ENCODE results near the gene ZSWIM8.

ZSWIM8 gene

GRCh38 chr10:73808021-73808815 lies 22.8 kb downstream of the ZSWIM8 start:
- Histone ChIP-seq H3K4me1 (ENCODE audit: control insufficient read depth, insufficient read depth, low read length) (peaks cover 8% of the 10 kb centered on the region; the same call in 1 of the 2 replicates), H3K27me3 (ENCODE audit: control insufficient read depth, insufficient read depth, low read length) (no peaks in the 10 kb centered on the region), H3K36me3 (ENCODE audit: control insufficient read depth, insufficient read depth, low read length) (peaks cover 59% of the 10 kb centered on the region), H3K9ac (ENCODE audit: low read depth, low read length) (no peak overlapping the region), H3K27ac (ENCODE audit: low read depth, low read length) (no peak overlapping the region), H3K9me3 (ENCODE audit: control insufficient read depth, insufficient read depth, low read length) (no peaks in the 10 kb centered on the region), H3K4me3 (ENCODE audit: low read depth, low read length) (no peak overlapping the region)

DNA sequence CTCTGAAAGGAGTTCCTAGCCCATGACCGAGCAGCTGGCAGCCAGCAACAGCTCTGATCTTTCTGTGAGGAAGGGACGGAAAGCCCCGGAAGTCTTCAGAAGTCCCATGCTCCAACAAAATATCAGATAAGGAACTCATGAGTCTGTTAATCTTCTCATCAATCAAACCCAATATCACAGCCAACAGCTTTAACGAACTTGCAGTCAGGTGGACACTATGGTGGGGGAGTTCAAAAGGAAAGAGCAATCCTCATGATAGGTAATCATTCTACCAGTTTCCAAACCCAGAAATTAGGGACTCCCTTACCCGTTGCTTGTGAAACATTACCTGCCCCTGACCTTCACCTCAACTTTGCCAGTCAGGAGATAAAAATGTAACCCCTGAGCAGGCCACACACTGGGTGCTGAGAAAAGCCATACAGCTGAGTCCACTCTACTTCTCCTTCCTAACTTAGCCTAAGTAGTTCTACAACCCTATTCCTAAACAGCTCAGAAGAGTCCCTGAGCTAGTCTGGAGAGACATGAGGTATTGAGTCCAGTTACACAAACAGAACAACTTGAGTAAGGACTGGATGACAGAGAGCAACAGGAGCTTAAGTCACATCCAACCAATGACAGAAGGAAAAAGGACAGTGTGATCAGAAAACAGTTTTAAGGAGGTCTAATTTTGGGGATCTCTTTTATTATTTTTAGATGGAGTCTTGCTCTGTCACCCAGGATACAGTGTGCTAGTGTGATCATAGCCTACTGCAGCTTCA lies 23.8 kb downstream of the ZSWIM8 start:
- Histone ChIP-seq H3K9ac (ENCODE audit: low read depth, low read length) (no peak overlapping the region), H3K4me3 (ENCODE audit: low read depth, low read length) (no peak overlapping the region), H3K27ac (ENCODE audit: low read depth, low read length) (no peak overlapping the region), H3K4me1 (ENCODE audit: control insufficient read depth, insufficient read depth, low read length) (peaks cover 8% of the 10 kb centered on the region; the same call in 1 of the 2 replicates), H3K9me3 (ENCODE audit: control insufficient read depth, insufficient read depth, low read length) (no peaks in the 10 kb centered on the region), H3K36me3 (ENCODE audit: control insufficient read depth, insufficient read depth, low read length) (peaks cover 57% of the 10 kb centered on the region), H3K27me3 (ENCODE audit: control insufficient read depth, insufficient read depth, low read length) (no peaks in the 10 kb centered on the region)

DNA sequence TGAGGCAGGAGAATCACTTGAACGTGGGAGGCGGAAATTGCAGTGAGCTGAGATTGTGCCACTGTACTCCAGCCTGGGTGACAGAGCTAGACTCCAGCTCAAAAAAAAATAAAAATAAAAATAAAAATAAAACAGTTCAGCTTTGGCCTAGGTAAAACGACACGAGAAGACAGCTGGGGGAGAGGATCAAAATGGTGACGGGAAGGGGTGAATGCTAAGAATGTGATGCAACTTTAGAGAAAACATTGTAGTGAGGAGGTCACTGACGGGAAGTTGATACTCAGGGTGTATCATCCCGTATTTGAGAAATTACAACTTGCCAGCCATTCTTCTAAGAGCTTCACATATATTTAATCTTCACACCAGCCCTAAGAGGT lies 24.9 kb downstream of the ZSWIM8 start:
- Histone ChIP-seq H3K4me3 (ENCODE audit: low read depth, low read length) (peak overlapping the region; percentile 75), H3K9ac (ENCODE audit: low read depth, low read length) (no peak overlapping the region), H3K36me3 (ENCODE audit: control insufficient read depth, insufficient read depth, low read length) (peaks cover 60% of the 10 kb centered on the region)

GRCh38 chr10:73810735-73811465 lies 25.5 kb downstream of the ZSWIM8 start:
- Histone ChIP-seq H3K9ac (ENCODE audit: low read depth, low read length) (no peak overlapping the region), H3K27me3 (ENCODE audit: control insufficient read depth, insufficient read depth, low read length) (no peaks in the 10 kb centered on the region), H3K9me3 (ENCODE audit: control insufficient read depth, insufficient read depth, low read length) (no peaks in the 10 kb centered on the region), H3K4me3 (ENCODE audit: low read depth, low read length) (peak overlapping the region; percentile 75), H3K27ac (ENCODE audit: low read depth, low read length) (no peak overlapping the region), H3K4me1 (ENCODE audit: control insufficient read depth, insufficient read depth, low read length) (peaks cover 8% of the 10 kb centered on the region; the same call in 1 of the 2 replicates), H3K36me3 (ENCODE audit: control insufficient read depth, insufficient read depth, low read length) (peaks cover 57% of the 10 kb centered on the region)

More for the DNA sequence above, 24.9 kb downstream of the ZSWIM8 start:
- Histone ChIP-seq H3K4me1 (ENCODE audit: control insufficient read depth, insufficient read depth, low read length) (peaks cover 8% of the 10 kb centered on the region; the same call in 1 of the 2 replicates), H3K27me3 (ENCODE audit: control insufficient read depth, insufficient read depth, low read length) (no peaks in the 10 kb centered on the region), H3K27ac (ENCODE audit: low read depth, low read length) (no peak overlapping the region), H3K9me3 (ENCODE audit: control insufficient read depth, insufficient read depth, low read length) (no peaks in the 10 kb centered on the region)

DNA sequence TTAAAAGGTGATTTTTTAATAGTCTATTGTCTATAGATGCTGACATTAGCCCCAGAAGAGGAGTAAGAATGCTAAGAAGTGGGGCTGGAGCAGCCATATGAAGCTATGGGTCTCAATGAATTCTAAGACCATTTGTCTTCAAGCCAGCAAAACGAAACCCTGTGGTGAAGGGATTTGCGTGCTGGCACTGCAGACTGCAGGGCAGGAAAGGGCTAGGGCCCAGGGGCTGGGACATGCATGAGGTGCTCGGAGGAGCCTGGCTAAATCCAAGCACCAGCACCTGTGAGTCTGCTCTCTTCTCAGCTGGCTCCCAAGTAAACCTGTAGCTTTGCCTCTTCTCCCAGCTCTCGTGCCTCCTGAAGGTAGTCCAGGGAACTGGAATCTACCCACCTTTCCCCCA lies 27.3 kb downstream of the ZSWIM8 start:
- no peak overlapping the region for H3K4me3 ChIP-seq (ENCODE audit: low read depth, low read length)
- H3K27me3 ChIP-seq (ENCODE audit: control insufficient read depth, insufficient read depth, low read length) = no peaks in the 10 kb centered on the region
- peaks cover 54% of the 10 kb centered on the region for H3K36me3 ChIP-seq (ENCODE audit: control insufficient read depth, insufficient read depth, low read length)
- H3K4me1 ChIP-seq (ENCODE audit: control insufficient read depth, insufficient read depth, low read length) = peaks cover 8% of the 10 kb centered on the region; the same call in 1 of the 2 replicates
- H3K9me3 ChIP-seq (ENCODE audit: control insufficient read depth, insufficient read depth, low read length) = no peaks in the 10 kb centered on the region
- H3K27ac ChIP-seq (ENCODE audit: low read depth, low read length) = peak overlapping the region; percentile 15
- no peak overlapping the region for H3K9ac ChIP-seq (ENCODE audit: low read depth, low read length)

DNA sequence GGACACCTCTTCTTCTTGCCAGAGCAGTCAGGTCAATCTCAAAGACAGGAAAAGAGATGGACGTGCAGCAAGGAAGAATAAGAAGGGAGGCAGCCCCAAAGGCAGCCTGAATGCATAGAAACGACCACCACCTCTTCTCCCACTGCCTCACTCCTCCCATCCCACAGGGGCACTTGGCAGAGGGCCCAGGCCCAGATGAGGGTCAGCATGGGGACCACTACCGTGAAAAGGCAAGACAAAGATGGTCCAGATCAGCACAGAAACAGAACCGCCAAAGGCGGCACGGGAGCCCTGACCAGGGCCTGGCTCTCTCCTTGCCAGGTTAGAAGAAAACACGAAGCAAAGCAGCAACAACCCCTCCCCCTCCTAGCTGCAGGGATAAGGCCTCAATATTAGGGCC lies 27.9 kb downstream of the ZSWIM8 start:
- peaks cover 8% of the 10 kb centered on the region; the same call in 1 of the 2 replicates for H3K4me1 ChIP-seq (ENCODE audit: control insufficient read depth, insufficient read depth, low read length)
- no peak overlapping the region for H3K4me3 ChIP-seq (ENCODE audit: low read depth, low read length)
- no peaks in the 10 kb centered on the region for H3K27me3 ChIP-seq (ENCODE audit: control insufficient read depth, insufficient read depth, low read length)
- no peak overlapping the region for H3K9ac ChIP-seq (ENCODE audit: low read depth, low read length)
- peaks cover 50% of the 10 kb centered on the region for H3K36me3 ChIP-seq (ENCODE audit: control insufficient read depth, insufficient read depth, low read length)
- H3K9me3 ChIP-seq (ENCODE audit: control insufficient read depth, insufficient read depth, low read length) = no peaks in the 10 kb centered on the region
- no peak overlapping the region for H3K27ac ChIP-seq (ENCODE audit: low read depth, low read length)

- H3K4me1 ChIP-seq (ENCODE audit: control insufficient read depth, insufficient read depth, low read length) = peaks cover 8% of the 10 kb centered on the region; the same call in 1 of the 2 replicates
- no peaks in the 10 kb centered on the region for H3K9me3 ChIP-seq (ENCODE audit: control insufficient read depth, insufficient read depth, low read length)
- no peak overlapping the region for H3K9ac ChIP-seq (ENCODE audit: low read depth, low read length)
- H3K27ac ChIP-seq (ENCODE audit: low read depth, low read length) = no peak overlapping the region
- no peaks in the 10 kb centered on the region for H3K27me3 ChIP-seq (ENCODE audit: control insufficient read depth, insufficient read depth, low read length)
- peaks cover 43% of the 10 kb centered on the region for H3K36me3 ChIP-seq (ENCODE audit: control insufficient read depth, insufficient read depth, low read length)
- no peak overlapping the region for H3K4me3 ChIP-seq (ENCODE audit: low read depth, low read length)
These were observed 29.0 kb downstream of the ZSWIM8 start for GRCh38 chr10:73814276-73814895.

- no peak overlapping the region for H3K4me3 ChIP-seq (ENCODE audit: low read depth, low read length)
- peaks cover 41% of the 10 kb centered on the region for H3K36me3 ChIP-seq (ENCODE audit: control insufficient read depth, insufficient read depth, low read length)
- H3K9ac ChIP-seq (ENCODE audit: low read depth, low read length) = no peak overlapping the region
- peaks cover 8% of the 10 kb centered on the region; the same call in 1 of the 2 replicates for H3K4me1 ChIP-seq (ENCODE audit: control insufficient read depth, insufficient read depth, low read length)
- no peaks in the 10 kb centered on the region for H3K9me3 ChIP-seq (ENCODE audit: control insufficient read depth, insufficient read depth, low read length)
- no peak overlapping the region for H3K27ac ChIP-seq (ENCODE audit: low read depth, low read length)
- no peaks in the 10 kb centered on the region for H3K27me3 ChIP-seq (ENCODE audit: control insufficient read depth, insufficient read depth, low read length)
These were observed 29.7 kb downstream of the ZSWIM8 start for GRCh38 chr10:73814896-73815718.

DNA sequence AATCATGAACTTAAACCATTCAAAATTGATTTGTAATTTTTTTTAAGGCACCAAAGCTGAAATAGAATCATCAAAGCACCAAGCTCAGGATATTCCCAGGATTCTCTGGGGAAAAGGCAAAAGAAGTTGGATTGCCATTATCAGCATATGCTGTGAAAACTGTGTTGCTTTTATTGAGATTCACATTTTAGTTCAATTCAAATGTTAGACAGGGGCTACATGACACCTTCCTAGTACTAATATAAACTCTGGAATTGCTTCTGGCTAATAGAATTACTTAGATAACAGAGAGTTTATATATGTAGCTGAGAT lies 30.3 kb downstream of the ZSWIM8 start:
- no peak overlapping the region for H3K27ac ChIP-seq (ENCODE audit: low read depth, low read length)
- H3K9me3 ChIP-seq (ENCODE audit: control insufficient read depth, insufficient read depth, low read length) = no peaks in the 10 kb centered on the region
- no peak overlapping the region for H3K4me3 ChIP-seq (ENCODE audit: low read depth, low read length)
- H3K9ac ChIP-seq (ENCODE audit: low read depth, low read length) = no peak overlapping the region
- H3K36me3 ChIP-seq (ENCODE audit: control insufficient read depth, insufficient read depth, low read length) = peaks cover 41% of the 10 kb centered on the region
- no peaks in the 10 kb centered on the region for H3K27me3 ChIP-seq (ENCODE audit: control insufficient read depth, insufficient read depth, low read length)
- H3K4me1 ChIP-seq (ENCODE audit: control insufficient read depth, insufficient read depth, low read length) = peaks cover 5% of the 10 kb centered on the region; the same call in 1 of the 2 replicates
